ENCODE measurements around the gene UST. TPM values are rescaled to one million over a fixed set of nuclear protein-coding genes. Genes with fewer than 3 reads are reported as not detected.
"Not testable (repeated sequence)": the region's sequence is repeated elsewhere in the genome, so short reads cannot be mapped to it uniquely, and the experiment has no call there.

The UST gene
- polyA plus RNA-seq, 5 donors, result 6.5 to 9.8 (median 9.0) TPM

DNA sequence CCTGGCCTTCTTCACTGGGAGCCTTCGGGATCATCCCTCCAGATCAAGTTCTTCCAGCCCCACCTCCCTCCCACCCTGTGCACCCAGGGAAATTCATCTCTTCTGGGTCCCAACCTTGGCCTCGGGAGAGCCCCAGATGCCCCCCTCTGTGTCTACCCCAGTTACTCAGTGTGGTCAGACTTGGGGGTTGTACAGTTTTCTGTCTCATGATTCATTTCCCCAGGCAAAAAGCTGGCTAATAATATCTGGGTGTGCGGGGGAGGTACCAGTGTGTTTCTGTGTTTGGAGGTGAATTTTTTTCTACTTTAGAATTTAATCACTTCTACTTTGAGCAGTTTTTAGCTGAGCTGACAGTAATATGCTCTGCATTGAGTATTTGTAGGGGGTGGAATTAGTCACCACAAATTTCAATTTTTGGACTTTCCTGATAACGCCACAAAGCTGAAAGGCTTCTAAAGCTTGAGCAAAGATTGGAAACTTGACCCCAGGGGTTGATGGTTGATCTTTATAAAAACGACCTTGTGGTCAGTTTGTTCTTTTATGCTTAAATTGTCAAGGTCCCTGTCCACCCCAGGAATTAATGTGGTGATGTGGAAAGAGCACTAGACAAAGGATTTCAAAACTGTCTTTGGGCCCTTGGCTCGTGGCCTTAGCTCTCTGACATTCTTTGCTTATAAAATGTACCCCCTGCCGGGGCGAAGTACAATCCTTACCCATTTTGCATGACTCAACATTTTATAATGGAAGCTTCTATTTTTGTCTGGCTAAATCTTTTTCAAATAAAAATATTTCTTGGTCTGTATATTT, 286.0 kb downstream of the UST start:
- DNase-seq, result no peak

DNA sequence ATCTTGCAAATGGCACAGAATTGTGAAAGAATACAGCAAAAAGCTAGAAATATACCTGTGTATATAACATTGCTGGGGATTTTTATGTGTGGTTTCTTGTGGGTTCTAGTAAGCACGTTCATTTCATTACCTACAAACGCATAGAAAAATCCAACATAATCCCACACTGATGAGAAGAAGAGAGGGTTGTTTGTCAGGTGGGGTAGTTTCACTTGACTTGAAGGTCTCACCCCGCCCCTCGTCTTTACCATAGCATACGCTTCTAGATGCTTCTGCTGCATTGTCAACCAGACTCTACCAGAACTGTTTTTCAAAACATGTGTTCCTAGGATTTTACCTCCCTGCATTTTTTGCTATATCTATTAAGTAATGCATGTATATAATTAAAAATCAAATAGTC, 286.6 kb downstream of the UST start:
- no peak for DNase-seq

DNA sequence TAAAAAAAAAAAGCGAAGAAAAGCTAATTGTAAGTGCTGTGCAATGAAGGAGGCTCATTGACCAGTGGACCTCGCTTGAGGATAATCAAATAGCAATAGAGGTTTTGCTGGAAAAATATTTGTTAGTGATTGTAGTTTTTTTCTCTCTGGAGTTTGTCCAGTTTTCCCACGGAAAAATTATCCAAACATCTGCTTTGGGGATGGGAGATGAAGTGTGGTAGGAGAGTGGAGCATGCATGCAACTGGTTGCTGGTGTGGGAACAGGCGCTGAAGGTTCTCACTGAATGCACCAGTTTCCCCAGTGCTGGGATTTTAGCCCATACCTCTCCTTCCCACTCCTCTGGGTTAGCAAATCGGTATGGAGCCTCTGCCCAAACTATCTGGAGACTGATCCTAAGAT, 288.9 kb downstream of the UST start:
- DNase-seq, result peak in 1 of 2 donors; percentile 57

DNA sequence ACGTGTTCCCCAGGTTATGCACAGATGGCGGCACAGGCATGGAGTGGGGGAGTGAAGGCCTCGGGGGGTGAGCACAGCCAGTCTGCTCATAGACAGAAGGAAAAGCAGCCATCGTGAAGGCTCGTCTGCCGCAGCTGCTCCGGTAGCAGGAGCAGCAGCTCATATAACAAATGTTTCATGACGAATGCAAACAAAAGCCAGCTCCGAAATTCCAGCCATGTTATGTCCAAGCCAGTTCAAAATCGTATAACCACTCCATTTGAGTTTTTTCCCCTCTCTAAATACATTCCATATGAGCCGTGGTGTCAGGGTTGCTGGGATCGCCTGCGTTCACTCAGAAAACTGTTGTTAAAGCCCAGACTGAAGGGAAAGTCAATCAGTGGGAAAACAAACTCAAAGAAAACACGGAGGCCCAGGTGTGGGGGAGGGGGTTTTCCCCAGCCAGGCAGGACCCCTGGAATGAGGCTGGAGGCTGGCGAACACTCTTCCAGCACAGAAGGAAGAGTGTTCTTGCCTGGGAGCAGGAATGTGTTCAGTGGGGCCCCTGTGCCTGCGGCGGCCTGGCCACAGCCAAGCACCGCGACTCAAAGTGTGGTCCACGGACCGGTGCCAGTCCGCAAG, 290.3 kb downstream of the UST start:
- DNase-seq, result peak; percentile 64 to 75

DNA sequence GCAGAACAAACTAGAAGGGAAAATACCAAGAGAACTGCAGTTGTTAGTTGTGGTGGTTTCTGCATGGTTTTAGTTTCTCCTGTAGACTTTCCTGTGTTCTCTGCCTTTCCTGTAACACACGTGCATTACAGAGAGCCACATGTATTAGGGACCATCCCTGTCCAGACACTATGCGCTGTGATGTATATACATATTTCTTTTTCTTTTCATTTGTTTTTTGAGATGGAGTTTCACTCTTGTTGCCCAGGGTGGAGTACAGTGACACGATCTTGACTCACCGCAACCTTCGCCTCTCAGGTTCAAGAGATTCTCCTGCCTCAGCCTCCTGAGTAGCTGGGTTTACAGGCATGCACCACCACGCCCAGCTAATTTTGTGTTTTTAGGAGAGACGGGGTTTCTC, 292.2 kb downstream of the UST start:
- not testable (repeated sequence) for DNase-seq

DNA sequence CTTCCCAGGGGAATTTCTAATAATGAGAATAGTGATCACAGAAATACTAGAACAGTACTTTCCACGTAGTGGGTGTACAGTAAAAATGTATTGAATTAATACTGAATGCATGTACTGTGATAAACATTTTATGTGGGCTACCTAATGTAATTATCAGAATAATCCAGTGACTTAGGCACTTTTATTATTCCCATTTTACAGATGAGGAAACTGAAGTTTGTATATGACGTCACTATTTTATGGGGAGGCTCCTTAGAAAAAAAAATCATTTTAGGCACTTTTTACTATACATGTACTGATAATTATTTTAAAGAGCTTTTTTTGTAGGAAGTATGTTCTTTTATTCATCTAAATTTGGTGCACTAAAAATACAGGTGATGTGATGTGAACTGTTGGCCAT, 295.1 kb downstream of the UST start:
- no peak for DNase-seq

DNA sequence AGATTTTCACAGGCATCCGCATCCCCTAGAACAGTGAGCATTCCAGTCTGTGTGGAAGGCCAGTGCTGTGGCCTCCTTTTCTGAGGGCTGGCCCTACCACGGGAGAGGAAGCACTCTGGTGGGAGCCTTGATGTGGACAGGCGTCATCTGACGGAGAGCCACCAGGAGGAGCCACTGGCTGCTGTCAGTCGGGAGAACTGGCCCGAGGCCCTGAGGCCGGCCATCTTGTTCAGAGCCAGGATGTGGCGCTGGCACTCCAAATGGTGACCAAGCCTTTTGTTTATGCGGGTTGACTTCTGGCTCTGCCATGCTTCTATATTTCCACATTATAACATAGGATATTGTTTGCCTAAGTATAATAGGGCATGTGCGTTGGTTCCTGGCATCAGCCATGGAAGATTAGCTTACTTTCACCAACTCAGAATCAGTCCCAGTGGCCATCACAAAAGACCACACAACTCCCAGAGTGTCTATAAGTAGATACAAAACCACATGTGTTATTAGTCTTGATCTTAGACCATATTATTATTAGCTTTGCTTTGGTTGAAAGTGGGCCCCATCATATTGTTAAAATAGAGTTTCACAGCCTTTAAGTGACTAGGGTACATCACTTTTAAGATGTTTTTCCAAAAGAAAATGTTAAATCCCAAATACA, 296.8 kb downstream of the UST start:
- no peak for DNase-seq

DNA sequence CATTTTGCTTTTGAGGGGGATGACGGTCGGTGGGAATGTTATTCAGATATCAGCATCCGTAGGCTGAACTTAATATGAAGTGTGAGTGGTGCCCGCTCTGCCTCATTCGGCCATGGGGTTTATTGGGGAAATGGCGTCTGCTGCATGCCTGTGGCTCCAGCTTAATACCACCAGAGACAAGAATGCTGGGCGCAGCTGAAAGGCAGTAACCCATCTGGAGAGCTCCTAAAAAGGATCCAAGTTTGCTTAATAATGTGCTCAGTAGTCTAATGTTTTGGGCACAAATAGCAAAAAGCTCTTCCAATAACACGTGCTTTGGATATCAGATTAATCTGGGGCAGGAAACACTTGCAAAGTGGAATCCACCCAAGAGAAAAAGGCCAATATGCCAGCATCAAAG, 297.7 kb downstream of the UST start:
- no peak for DNase-seq

DNA sequence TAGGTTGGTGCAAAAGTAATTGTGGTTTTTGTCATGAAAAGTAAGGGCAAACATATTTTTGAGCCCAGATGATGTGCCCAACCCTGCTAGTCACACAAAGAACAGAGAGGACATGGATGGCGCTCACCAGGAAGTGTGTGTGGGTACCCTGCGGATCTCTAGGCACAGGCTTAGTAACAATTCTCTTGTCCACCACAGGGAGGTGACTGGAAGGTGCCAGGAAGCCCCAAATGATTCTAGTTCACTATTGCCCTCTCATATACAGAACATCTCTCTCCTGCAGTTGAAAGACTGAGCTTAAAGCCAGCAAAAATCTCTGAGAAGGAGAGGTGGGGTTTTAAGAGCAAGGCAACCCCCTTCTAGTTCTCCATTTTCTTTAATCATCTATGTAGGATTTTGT, 298.6 kb downstream of the UST start:
- no peak for DNase-seq

DNA sequence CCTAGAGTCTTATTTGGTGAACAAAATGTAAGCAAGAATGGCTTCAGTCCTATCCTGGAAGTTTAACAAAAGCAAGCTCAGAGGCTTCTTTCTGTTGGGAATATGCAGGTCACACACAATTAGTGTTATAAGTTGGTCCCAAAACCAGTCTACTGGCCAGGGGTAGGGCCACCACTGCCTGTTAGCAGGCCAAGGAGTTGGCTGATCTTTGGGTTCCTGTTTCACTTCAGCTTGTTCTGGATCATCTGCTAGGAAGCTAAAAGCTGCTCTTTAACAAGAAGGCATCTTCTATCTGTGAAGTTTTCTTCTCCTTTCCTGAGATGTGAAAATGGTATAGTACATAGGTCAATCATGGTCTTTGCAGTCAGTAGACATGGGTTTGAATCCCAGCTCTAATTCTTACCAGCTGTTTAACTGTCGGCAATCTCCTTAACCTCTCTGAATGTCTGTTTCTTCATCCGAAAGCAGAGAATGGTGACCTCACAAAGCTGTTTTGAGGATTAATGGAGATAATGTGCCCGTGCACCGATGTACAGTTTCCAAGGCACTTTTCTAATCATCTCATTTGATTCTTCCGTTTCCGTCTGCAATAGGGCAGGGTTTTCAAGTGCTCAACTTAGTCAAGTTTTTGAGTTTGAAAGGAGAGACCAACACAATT, 299.5 kb downstream of the UST start:
- DNase-seq, result no peak

DNA sequence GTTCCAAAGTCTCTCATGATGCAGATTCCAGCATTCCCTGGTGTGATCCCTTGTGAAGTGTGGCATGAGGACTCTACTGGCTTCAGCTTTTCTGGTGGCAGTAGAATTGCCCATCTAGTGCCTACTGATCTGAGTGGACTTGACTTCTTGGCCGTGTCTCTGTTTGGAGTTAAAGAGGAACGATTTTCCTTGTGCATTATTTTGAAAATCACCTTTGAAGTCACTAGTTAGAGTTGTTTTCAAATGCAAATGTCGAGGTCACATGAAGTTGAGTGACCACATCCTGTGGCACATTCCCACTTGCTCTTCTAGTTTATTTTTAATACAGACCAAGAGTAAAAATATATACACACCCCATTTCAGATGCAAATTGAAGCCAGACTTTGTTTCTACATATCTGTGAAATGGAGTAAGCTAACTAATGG, 300.0 kb downstream of the UST start:
- DNase-seq, result no peak

DNA sequence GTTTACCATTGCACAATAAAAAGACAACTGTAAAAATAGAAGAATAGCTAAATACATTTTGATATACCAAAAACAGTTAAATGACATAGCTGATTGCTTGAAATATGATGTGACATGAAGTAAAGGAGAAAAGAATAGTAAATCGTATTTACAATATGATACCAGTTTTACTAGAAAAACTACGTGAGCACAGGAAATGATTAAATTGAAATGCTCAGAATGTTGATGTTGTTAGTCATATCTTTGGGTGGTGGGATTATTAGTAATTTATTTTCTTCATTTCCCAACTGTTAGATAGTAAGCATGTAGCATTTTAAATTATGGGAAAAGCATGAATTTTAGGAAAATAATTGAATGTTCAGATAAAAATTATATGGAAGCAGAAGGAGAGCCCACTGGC, 302.4 kb downstream of the UST start:
- DNase-seq, result no peak

DNA sequence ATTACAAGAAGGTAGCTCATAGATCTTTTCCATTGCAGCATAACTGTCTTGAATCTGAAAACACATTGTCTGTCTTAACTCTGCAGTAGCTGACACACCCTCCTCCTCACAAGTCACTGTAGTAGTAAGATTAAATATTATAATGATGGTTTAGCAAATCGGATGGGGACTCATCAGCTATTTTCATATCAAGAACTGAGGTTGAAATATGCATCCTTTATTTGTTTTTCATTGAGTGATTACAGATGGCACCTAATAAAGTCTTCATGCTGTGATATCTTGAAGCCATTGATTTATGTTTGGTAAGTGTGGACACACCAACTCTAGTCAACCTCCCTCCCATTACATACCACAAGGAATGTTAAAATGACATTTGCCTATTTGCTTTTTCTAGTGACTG, 303.3 kb downstream of the UST start:
- DNase-seq, result no peak

DNA sequence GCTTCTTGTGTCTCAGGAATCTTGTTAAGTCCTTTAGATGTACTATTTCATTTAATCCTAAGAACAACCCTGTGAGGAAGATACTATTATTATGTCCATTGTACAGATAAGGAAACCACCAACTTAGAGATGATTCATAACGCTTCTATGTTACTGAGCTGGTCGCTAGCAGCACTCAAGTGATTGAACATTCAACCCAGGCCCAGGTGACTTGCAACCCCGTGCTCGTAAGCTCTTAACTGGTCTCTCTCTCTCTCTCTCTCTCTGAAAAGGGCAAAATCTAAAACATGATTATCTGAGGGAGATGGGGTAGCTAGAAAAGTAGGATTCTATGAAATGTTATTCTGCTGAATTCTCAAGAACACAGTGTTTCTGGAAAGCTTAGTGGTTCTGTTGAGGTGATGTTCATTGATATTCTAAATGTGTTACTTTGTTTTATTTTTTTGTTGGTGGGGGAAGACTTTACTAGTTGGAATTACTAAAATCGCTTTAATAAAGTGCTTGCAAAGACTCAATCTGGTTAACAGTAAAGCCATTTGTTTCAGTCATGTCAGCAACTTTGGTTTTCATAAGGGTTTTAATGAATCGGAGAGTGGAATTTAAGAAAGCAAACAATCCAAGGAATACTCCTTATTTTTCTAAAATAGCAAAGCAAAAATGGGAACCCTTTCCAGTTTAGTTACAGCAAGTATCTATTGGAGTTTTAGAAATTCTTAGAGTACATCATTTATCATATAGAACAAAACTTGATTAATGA, 305.7 kb downstream of the UST start:
- DNase-seq, result no peak

DNA sequence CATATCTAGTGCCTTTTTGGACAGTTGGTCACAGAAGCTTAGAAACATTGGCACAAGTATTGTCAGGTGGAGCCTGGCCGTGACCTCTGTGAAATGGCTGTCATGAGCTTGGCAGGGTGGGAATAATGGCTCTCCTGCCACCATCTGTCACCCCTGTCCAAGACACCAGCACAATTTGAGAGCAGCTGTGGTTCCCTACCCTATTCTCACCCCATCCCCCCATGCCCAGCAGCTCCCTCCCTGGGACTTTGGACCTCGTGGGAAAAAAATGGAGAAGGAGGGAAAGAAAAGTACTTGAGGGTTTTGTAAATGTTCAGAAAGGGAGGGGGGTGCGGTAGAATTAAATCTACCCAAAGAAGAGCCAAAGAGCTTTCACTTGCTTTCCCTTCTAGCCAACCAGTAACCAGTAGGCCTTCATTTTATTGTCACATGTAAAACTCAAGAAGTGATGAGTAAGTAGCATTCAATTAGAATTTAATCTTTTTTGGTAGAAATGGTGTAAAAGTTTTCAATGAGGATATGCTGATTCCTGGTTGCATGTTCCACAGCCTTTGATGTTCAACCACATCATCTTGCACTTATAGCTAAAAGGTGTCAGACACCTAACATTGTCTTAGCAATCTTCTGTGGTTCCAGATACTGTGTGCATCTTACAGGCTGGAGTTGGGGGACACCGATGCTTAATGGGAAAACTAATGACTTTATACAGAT, 307.2 kb downstream of the UST start:
- no peak for DNase-seq

DNA sequence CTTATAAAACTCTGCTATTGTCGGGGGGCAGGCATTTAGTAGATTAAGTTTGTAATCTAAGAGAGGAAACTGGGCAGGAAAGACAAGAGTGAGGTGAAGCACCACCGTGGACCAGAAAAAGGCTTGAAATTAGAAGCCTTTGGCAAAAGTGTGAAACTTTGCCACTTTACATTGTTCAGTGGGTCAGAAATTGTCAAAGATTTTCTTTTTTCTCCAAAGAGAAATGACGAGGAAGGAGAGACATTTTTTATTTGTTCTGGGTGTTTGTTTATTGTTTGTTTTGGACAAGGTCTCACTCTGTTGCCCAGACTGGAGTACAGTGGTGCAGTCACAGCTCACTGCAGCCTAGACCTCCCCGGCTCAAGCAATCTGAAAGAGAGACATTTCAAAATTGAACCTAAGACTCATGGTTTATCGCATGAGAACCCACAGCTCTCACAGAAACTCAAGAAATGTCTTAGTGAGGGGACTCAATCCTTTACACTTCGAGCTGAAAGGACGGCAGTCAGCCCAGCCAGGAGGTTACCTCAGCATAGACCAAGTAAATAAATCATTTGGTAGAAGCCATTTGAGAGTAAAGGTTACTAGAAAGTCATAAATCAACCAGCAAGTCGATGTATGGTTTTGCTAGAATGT, 307.8 kb downstream of the UST start:
- no peak for DNase-seq

DNA sequence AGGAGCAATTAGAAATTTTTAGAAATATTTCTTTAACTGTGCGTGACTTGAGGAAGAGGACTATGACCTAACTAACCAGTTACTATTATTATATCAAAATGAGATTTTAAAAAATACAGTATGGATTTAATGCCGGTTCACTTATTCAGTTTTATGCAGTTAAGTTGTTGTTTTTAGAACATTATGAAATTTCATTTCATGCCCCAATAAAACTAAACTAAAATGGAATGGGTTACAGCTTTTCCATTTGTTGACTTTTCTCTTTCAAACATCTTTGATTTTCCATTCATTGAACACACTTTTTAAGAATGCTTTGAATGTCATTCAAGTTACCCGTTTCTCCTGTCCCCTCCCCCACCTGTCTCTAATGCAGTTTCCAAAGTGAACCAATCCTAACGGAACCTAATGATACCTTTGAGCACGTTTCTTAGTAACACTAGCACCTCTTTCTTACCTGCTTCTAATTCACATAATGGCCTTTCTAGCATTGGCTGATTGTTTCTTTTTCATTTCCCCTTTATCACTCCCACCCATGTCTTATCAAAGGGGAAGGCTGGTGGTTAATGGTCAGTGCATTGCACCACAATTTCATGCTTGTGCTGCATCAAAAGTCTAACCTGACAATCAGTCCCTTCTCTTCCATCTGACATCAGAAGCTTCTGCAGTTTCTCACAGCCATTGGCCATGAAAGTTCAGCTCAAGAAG, 308.5 kb downstream of the UST start:
- DNase-seq, result no peak

DNA sequence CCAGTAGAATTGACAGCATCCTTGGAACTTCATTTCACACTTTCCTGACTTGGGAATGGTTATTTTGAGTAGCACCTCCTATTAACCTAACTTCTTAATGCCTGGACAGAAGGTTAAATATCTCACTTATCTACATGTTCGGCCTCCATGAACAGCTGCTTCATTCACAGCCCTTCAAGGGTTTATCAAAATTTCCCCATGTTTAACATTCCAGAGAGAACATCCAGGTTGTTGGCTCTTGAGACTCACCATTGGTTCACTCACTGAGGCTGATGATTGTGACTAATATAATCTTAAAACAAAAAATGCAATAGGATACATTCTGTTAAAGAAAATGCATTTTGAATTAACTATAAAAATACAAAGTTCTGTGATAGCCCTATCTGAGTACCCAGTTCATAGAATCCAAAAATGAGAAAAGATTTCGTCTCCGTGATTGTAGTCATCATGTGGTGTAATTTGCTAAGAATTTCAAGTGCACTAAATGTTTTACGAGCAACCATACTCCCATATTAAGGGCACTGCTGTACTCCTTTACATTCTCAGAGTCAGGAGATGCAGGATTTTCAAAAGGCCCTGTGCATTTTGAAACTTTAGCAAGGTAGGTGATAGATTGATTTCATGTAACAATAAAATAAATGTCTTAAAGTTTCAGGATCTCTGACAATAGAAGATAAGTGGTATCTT, 310.1 kb downstream of the UST start:
- DNase-seq, result no peak

DNA sequence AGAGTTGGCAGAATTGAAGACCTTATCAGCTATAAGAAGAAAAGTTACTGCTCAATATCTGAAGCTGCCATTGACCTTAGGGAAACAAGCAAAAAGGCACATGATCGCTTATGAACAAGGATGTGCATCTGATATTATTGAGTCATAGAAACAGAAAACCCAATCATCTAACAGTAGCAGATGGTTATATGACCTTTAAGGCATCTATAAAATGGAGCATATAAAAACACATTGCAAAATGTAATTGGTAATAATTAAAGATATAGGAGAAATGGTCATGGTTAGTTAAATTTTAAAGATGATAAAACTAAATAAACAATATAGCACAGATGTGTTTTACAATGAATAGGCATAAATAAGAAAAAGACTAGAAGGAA, 310.6 kb downstream of the UST start:
- DNase-seq, result no peak
